Activated CD8-positive, alpha-beta memory T cell treated with anti-CD3 and anti-CD28 coated beads for 24 hours (primary cell): ENCODE data around the gene NFYA.

Experiments
- DNase-seq: peaks from one replicate; pipeline ENCODE4 v3.0.0-alpha.2; 2020

Gene NFYA

DNA sequence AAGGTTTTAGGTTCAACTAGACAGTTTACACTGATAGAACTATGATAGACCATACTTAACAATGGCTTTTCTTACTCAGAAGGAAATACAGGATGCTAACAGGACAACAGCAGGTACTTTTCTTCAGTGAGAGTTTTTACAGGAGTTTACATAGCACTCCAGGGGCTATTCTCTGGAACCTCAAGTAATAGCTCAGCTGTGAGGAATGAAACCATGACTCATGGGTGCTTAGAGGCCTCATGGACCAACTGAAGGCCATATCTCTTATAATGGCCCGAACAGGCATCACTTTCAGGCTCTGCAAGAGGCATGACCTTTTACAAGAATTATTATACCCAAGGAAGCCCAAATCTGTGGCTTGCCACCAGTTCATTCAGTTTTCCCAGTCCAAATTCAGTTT, 49.6 kb downstream of the NFYA start:
- no peak for DNase-seq

DNA sequence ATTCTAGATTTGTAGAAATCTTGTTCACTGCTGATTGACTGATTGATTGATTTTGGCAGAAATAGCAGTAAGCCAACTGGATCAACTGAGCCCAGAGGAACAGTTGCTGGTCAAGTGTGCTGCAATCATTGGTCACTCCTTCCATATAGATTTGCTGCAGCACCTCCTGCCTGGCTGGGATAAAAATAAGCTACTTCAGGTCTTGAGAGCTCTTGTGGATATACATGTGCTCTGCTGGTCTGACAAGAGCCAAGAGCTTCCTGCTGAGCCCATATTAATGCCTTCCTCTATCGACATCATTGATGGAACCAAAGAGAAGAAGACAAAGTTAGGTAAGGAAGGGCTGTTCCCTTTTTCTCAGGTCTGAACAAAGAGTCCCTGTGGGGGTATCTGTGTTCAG, 50.1 kb downstream of the NFYA start:
- no peak for DNase-seq

DNA sequence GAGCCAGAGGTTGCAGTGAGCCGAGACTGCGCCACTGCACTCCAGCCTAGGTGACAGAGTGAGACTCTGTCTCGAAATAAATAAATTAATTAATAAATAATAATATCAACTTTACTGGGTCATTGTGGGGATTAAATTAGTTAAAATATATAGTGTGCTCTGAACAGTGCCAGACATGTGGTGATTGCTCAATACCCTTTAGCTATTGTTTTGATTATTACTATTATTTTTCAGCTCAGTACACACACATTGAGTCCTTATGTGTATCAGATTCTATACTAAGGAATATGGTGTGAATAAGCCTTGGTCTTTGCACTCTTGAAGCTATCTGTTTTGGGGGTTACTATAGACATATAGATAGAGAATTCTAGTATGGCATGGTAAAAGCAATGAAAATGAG, 52.5 kb downstream of the NFYA start:
- DNase-seq, result no peak

DNA sequence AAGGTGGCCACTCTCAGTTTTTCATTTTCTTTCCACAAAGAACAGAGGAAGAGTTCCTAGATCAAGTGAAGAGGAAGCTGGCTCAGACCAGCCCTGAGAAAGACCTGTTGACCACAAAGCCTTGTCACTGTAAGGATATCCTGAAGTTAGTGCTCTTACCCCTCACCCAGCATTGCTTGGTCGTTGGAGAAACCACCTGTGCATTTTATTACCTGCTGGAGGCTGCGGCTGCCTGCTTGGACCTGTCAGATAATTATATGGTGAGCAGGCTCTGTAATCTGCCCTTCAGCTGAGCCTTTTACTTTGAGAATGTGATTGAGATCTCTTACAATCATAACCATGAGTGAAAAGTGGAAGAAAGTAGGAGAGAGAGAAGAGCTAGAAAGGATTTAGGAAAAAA, 59.5 kb downstream of the NFYA start:
- DNase-seq, result no peak

DNA sequence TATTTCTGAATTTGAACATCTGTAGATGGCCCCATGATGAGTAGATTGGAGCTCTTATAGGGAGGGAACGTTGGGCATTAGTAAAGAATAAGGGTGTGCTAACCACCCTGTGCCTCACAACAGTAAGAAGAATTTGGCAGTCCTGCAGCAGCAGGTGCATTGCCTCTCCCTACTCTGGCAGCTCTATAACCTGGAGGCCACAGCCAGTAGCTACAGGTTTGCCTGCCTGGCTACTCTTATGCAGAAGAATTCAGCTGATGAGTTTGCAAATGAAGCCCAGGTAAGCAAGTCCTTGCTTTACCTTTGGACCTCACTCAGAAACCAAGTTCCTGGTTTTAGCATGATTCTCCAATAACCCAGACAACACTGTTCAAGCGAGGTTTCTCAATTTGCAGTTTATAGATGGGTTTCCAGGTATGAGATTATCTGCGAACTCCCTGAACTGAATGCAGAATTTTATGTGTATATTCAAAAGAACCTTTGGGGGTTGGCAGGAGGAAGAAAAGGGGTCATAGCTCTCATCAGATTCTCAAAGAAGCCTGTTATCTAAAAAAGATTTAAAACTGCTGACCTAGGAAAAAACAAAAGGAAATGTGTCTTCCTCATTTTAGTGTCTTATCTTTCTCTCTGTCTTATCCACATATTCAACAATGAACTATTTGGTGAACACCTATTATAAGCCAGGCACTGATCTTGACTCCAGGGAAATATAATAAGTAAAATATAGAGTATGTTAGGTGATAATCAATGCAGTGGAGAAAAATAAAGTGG, 62.5 kb downstream of the NFYA start:
- no peak for DNase-seq

DNA sequence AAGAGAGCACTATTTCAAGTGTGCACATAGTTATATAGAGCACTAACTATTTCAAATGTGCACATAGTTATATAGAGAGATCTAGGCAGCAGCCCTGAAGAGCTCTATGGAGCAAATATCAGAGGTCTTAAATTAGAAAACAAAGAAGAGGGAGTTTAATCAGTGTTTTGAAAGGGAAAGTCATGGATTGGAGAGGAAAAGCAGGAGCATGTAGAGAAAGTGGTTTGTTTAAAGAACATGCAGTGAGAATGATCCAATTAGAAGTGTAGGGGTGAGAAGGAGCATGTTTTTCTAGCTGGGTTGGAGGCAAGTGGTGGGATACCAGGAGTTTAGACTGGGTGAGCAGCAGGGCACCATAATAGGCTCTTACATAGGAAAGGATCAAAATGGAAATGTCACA, 64.1 kb downstream of the NFYA start:
- DNase-seq, result no peak

DNA sequence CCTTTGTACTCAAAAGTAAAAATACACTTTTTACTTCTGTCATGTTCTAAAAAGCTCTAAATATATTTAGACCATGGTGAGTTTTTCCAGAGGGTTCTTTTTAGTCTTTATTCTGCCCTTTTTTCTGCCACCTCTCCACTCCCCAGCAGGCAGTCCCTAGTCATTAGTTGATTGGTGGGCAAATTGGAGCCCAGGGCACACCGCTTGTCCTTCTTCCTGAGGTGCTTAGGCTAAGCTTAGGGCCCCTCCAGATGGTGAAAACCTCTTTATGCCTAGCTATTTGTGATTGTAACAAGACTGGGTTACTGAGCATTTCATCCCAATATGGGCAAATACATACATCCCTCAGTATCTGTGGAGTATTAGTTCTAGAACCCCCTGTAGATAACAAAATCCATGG, 75.1 kb downstream of the NFYA start:
- no peak for DNase-seq
